Transverse colon (tissue), 3 donors: ENCODE data around the gene CNTD1.

Experiments used
- EP300 ChIP-seq: sonication (generic); formaldehyde crosslinking; IDR thresholded peaks from one replicate; pipeline ENCODE4 v1.6.1; 2017; ENCODE audit warnings: antibody characterized with exemption, low read depth
- TF ChIP-seq, protein P1 (sequence below), 5 experiments: fragments of 200-600 bp in 3 of 5; fragments of 450-650 bp in 2 of 5; sonication (generic) in 3 of 5; IDR thresholded peaks; 1 replicate in 2 of 5; 2 replicates in 3 of 5; pipeline ENCODE4 v1.5.1; 2016 to 2017; ENCODE audit warnings: antibody characterized with exemption in 5 of 5, inconsistent platforms in 3 of 5, mild to moderate bottlenecking in 2 of 5, moderate library complexity in 1 of 5

DNA sequence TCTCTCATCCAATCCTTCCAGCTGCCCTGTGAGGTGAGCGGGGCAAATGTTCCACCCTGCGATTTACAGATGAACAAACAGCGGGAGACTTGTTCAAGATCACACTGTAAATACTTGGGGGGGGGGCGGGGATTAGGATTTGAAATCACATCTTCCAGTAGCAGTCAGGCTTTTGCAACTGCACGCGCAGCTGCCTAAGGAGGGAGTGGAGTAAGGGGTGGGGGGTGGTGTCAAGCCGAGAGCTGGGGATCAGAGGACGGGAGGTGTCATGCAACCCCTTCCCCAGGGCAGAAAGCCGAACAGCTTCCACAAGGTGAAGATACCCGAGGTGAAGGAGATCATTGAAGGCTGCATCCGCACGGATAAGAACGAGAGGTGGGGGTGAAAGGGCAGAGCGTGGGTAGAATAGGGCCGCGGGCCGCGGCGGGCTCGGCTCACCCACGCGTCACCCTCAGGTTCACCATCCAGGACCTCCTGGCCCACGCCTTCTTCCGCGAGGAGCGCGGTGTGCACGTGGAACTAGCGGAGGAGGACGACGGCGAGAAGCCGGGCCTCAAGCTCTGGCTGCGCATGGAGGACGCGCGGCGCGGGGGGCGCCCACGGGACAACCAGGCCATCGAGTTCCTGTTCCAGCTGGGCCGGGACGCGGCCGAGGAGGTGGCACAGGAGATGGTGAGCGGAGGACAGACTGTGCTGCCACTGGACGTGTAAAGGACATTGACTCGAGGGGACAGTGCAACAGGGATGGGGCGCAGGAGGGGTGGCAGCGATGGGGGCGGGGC, 13.7 kb upstream of the CNTD1 start:
- TF ChIP-seq EP300: no peak
- TF ChIP-seq, protein P1, sequence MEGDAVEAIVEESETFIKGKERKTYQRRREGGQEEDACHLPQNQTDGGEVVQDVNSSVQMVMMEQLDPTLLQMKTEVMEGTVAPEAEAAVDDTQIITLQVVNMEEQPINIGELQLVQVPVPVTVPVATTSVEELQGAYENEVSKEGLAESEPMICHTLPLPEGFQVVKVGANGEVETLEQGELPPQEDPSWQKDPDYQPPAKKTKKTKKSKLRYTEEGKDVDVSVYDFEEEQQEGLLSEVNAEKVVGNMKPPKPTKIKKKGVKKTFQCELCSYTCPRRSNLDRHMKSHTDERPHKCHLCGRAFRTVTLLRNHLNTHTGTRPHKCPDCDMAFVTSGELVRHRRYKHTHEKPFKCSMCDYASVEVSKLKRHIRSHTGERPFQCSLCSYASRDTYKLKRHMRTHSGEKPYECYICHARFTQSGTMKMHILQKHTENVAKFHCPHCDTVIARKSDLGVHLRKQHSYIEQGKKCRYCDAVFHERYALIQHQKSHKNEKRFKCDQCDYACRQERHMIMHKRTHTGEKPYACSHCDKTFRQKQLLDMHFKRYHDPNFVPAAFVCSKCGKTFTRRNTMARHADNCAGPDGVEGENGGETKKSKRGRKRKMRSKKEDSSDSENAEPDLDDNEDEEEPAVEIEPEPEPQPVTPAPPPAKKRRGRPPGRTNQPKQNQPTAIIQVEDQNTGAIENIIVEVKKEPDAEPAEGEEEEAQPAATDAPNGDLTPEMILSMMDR (IDR thresholded peaks at IDR 0.05): no peak
